GM10266 (cell line): ENCODE results near the gene SAMMSON.

Experiments
- DNase-seq: peaks from one replicate; pipeline ENCODE4 v3.0.0; 2012; ENCODE audit errors: extremely low spot score
- TF ChIP-seq, protein P1 (sequence below): IDR thresholded peaks from 2 replicates; pipeline ENCODE4 v1.5.1; 2012; ENCODE audit warnings: mild to moderate bottlenecking, low read depth; ENCODE audit not compliant: control insufficient read depth, insufficient read depth; ENCODE audit errors: missing control alignments

SAMMSON gene

DNA sequence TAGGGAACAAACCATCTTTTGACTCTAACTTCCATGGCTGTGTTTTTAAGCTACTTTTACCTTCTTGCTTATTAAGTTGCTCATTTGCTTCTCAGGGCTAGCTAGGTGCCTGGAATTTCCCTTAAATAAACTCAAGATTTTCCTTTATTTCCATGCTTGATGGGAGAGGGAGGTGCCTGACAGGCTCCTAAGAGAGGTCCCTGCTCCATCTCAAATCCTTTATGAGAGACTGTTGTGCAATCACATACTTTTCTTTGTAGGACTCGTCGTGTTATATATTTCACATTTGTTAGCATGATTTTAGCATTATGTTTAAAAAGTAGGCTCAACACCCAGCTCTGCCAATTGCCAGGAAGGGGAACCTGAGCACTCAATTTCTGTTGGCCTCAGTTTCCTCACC lies 95.7 kb downstream of the SAMMSON start:
- TF ChIP-seq, protein P1, sequence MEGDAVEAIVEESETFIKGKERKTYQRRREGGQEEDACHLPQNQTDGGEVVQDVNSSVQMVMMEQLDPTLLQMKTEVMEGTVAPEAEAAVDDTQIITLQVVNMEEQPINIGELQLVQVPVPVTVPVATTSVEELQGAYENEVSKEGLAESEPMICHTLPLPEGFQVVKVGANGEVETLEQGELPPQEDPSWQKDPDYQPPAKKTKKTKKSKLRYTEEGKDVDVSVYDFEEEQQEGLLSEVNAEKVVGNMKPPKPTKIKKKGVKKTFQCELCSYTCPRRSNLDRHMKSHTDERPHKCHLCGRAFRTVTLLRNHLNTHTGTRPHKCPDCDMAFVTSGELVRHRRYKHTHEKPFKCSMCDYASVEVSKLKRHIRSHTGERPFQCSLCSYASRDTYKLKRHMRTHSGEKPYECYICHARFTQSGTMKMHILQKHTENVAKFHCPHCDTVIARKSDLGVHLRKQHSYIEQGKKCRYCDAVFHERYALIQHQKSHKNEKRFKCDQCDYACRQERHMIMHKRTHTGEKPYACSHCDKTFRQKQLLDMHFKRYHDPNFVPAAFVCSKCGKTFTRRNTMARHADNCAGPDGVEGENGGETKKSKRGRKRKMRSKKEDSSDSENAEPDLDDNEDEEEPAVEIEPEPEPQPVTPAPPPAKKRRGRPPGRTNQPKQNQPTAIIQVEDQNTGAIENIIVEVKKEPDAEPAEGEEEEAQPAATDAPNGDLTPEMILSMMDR: no peak
- no peak for DNase-seq

DNA sequence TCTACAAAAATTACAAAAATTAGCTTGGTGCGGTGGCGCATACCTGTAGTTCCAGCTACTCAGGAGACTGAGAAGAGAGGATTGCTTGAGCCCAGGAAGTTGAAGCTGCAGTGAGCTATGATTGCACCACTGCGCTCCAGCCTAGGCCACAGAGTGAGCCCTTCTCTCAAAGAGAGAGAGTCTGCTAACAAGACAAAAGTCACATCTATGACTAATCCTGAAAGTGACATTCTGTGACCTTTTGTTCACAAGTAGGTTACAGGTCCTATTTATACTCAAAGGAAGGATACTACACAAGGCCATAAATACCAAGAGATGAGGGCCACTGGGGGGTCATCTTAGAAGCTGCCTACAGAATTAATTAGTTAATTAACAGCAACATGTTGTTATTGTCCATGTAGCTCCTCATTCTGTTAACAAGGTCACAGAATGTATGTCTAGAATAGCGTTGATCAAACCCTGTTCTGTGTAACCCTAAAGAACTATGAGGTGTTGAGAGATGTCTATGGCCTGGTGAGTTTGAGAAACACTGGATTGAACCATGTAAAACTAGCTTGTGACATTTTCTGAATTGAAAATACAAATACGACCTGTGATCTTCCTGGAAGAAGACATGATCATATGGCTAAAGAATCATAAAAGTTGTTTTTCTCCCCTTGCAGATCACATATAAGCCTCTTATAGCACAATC lies 97.0 kb downstream of the SAMMSON start:
- DNase-seq: peak; percentile 29
- TF ChIP-seq, protein P1: no peak

DNA sequence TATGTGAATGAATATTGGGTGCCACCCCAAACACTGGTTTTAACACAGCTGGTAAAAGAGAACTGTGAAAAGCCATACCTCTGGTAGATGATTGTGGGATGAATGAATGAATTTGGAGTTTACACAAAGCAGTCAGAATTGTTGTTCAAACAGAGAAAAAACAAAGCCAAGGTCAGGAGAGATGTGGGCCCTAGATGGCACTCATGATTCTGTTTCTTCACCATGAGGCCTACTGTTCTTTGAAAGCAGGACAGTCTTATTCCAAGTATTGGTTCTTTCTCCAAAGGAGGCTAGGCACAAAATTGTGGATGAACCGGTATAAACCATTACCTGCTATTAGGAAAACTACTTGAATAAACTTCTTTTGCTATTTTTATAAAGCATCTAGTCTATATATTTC lies 97.6 kb downstream of the SAMMSON start:
- no peak for DNase-seq
- TF ChIP-seq, protein P1: no peak

DNA sequence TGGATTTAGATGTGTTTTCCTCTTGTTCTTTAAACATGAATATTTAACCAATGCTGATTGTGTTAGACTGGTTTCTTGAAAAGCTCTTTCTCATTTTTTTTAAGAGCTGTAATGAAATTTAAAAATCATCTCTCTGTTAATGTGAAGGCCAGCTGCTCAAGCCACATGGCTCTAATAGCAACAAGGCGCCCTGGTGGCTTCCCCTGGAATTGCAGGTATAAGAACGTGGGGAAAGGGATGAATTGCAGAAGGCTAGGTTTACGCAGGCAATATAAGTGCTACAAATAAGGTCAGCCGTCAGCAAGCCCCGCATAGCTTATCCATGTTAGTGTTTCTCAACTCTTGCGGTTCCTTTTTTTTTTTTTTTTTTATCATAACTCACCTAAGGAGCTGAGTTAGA lies 108.5 kb downstream of the SAMMSON start:
- DNase-seq: peak; percentile 17

DNA sequence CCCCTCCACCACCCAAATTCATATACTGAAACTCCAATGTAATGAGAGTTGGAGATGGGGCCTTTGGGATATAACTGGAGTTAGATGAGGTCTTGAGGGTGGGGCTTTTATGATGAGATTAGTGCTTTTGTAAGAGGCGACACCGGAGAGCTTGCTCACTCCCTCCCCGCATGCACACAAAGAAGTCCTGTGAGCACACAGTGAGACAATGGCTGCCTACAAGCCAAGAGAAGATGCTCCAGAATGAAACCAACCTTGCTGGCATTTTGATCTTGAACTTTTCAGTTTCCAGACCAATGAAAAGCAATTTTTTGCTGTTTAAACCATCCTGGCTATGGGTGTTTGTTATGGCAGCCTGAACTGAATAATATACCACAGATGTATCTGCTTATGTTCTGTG lies 109.0 kb downstream of the SAMMSON start:
- no peak for DNase-seq
- TF ChIP-seq, protein P1: no peak

More for the DNA sequence above, 108.5 kb downstream of the SAMMSON start:
- TF ChIP-seq, protein P1: peak; percentile 51

DNA sequence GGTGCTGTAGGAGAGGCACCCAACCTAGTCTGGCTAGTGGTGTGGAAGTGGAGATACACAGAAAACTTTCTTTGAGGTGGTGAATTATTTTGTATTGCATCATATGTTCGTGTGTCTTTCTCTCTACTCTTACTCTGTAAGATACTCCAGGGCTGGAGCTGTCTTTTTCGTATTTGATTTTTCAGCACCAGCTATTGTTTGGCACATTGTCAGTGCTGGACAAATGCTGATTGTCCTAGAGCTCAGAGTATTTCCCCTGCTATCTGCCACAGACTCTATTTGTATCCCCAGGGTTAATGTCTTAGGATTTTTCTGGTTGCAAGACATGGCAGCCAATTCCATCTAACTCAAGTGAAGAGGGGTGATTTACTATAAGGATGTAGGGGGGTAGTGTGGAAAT lies 110.5 kb downstream of the SAMMSON start:
- TF ChIP-seq, protein P1: no peak
- no peak for DNase-seq

DNA sequence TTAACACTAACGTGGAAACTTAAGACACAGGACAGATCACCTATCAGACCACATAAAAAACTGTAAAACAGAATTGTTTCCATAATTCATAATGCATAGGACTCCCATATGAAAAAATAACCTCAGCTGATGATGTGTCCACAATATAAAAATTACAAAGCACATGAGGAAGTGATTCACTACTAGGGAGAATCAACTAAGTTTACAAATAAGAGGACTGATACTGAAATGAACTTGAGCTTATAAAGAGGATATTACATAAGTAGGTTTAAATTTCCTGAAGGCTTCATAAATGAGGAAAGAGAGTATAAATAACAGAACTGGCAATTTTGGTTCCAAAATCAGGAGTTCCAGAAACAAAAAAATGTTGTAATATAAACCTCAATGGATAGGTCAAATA lies 111.9 kb downstream of the SAMMSON start:
- DNase-seq: no peak
- TF ChIP-seq, protein P1: no peak
